ENCODE data around the gene PAXX. TPM values are rescaled to one million over a fixed set of nuclear protein-coding genes. Genes with fewer than 3 reads are reported as not detected.
A peak's percentile ranks its signal among the peaks of the same experiment; 100 is the strongest.

PAXX gene
- total RNA-seq, 1 experiment from 2014 or later, result 44.1 TPM

DNA sequence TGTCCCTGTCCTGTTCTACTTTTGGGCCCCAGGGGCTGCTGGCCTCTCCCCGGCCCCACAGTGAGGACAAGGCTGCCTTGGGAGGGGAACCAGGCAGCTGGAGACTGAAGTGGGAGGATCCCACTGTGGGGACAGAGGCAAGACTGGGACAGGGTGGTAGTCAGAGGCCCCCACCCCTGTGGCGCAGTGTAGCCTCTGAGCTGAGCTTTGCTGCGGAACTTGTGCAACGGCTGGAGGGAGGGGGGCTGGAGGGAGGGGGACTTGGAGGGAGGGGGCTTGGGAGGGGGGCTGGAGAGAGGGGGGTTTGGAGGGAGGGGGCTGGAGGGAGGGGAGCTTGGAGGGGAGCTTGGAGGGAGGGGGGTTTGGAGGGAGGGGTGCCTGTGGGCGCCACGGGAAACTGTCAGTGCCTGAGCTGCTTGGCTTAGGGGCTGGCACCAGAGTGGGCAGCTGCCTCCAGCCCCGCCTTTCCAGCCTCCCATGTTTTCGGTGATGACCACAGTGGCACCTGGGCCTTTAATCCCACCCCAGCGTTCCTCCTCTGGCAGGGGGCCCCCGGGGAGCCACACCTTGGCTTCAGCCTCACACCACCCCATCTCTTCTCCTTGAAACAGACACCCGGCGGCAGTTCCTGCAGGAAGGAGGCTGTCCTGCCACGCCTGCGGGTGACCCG, 42.0 kb downstream of the PAXX start:
- no peak overlapping the region for H3K4me3 Mint-ChIP-seq
- ATAC-seq, result no peak
- no peak for TF ChIP-seq GRHL2 (CRISPR knock-in tag; IDR thresholded peaks at IDR 0.05; ENCODE audit: insufficient replicate concordance, severe bottlenecking)
- TF ChIP-seq, protein P1, sequence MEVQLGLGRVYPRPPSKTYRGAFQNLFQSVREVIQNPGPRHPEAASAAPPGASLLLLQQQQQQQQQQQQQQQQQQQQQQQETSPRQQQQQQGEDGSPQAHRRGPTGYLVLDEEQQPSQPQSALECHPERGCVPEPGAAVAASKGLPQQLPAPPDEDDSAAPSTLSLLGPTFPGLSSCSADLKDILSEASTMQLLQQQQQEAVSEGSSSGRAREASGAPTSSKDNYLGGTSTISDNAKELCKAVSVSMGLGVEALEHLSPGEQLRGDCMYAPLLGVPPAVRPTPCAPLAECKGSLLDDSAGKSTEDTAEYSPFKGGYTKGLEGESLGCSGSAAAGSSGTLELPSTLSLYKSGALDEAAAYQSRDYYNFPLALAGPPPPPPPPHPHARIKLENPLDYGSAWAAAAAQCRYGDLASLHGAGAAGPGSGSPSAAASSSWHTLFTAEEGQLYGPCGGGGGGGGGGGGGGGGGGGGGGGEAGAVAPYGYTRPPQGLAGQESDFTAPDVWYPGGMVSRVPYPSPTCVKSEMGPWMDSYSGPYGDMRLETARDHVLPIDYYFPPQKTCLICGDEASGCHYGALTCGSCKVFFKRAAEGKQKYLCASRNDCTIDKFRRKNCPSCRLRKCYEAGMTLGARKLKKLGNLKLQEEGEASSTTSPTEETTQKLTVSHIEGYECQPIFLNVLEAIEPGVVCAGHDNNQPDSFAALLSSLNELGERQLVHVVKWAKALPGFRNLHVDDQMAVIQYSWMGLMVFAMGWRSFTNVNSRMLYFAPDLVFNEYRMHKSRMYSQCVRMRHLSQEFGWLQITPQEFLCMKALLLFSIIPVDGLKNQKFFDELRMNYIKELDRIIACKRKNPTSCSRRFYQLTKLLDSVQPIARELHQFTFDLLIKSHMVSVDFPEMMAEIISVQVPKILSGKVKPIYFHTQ (CRISPR knock-in tag; IDR thresholded peaks at IDR 0.05), result no peak
- no peak for TF ChIP-seq HMGA2 (CRISPR knock-in tag; IDR thresholded peaks at IDR 0.05)
- TF ChIP-seq FOXP1 (CRISPR knock-in tag; IDR thresholded peaks at IDR 0.05; ENCODE audit: borderline replicate concordance), result no peak
- no peak for TF ChIP-seq JUN (CRISPR knock-in tag; IDR thresholded peaks at IDR 0.05)
- TF ChIP-seq RELA (CRISPR knock-in tag; IDR thresholded peaks at IDR 0.05; ENCODE audit: borderline replicate concordance), result no peak
- TF ChIP-seq, protein P2, sequence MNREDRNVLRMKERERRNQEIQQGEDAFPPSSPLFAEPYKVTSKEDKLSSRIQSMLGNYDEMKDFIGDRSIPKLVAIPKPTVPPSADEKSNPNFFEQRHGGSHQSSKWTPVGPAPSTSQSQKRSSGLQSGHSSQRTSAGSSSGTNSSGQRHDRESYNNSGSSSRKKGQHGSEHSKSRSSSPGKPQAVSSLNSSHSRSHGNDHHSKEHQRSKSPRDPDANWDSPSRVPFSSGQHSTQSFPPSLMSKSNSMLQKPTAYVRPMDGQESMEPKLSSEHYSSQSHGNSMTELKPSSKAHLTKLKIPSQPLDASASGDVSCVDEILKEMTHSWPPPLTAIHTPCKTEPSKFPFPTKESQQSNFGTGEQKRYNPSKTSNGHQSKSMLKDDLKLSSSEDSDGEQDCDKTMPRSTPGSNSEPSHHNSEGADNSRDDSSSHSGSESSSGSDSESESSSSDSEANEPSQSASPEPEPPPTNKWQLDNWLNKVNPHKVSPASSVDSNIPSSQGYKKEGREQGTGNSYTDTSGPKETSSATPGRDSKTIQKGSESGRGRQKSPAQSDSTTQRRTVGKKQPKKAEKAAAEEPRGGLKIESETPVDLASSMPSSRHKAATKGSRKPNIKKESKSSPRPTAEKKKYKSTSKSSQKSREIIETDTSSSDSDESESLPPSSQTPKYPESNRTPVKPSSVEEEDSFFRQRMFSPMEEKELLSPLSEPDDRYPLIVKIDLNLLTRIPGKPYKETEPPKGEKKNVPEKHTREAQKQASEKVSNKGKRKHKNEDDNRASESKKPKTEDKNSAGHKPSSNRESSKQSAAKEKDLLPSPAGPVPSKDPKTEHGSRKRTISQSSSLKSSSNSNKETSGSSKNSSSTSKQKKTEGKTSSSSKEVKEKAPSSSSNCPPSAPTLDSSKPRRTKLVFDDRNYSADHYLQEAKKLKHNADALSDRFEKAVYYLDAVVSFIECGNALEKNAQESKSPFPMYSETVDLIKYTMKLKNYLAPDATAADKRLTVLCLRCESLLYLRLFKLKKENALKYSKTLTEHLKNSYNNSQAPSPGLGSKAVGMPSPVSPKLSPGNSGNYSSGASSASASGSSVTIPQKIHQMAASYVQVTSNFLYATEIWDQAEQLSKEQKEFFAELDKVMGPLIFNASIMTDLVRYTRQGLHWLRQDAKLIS (CRISPR knock-in tag; IDR thresholded peaks at IDR 0.05; ENCODE audit: borderline replicate concordance), result no peak
- TF ChIP-seq CREB1 (CRISPR knock-in tag; IDR thresholded peaks at IDR 0.05), result no peak
- TF ChIP-seq, protein P3, sequence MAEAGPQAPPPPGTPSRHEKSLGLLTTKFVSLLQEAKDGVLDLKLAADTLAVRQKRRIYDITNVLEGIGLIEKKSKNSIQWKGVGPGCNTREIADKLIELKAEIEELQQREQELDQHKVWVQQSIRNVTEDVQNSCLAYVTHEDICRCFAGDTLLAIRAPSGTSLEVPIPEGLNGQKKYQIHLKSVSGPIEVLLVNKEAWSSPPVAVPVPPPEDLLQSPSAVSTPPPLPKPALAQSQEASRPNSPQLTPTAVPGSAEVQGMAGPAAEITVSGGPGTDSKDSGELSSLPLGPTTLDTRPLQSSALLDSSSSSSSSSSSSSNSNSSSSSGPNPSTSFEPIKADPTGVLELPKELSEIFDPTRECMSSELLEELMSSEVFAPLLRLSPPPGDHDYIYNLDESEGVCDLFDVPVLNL (CRISPR knock-in tag; IDR thresholded peaks at IDR 0.05; ENCODE audit: borderline replicate concordance, low read depth), result no peak
- TF ChIP-seq CREM (CRISPR knock-in tag; IDR thresholded peaks at IDR 0.05), result no peak
- H3K27me3 Mint-ChIP-seq (ENCODE audit: low read depth), result peaks cover 5% of the 10 kb centered on the region
- ChIA-PET CTCF (interaction anchor here (0.5 to 4.9 kb wide), 52 partner anchors 8 to 292 kb away, joined by 3 to 151 read pairs (median 10); partner anchors contain the start of genes AJM1, C8G, CLIC3 and ENTPD2), POLR2A (no interaction called here)
- H3K4me1 Mint-ChIP-seq, result no peaks in the 10 kb centered on the region
- DNase-seq (ENCODE audit: low spot score), result no peak
- H3K9me3 Mint-ChIP-seq, result no peaks in the 10 kb centered on the region
- H3K27ac Mint-ChIP-seq, result no peak overlapping the region
- peaks cover 5% of the 10 kb centered on the region; the same call in 1 of the 2 replicates for H3K36me3 Mint-ChIP-seq

DNA sequence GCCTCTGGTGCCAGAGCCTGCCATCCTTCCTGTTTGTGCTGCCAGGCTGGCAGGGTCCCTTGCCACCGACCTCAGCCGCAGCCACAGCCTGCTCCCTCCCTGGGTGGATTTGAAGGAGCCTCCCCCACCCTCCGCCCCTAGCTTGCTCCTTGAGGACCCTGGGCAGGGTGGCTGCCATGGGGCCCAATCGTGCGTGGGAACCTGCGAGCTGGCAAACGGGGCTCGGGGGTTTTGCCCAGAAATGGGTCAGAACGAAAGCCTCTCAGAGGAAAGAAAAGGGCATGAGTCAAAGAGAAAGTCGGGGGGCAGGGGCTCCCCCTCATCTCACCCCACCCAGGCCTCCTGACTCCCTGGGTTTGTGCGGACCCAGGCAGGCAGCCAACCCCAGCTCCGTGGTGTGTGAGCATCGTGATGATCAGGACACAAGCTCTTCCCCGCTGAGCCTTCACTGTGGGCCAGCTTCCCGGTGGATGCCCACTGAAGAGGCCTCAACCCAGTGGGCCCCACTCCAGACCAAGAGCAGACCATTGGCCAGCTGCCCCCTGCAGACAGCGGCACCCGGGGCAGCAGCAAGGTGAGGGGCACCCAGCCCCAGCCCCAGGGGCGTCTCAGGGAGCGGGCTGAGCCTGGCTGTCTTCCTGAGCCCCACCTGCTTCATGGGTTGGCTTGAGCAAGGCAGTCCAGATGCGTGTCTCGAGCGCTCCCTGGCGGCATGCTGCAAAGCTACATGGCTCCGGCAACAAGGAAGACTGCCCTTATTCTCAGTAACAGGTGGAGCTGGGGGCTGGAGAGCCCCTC, 42.7 kb downstream of the PAXX start:
- CTCF ChIA-PET, result interaction anchor here (0.5 to 4.9 kb wide), 95 partner anchors 9 to 388 kb away, joined by 3 to 151 read pairs (median 6); partner anchors contain the start of genes AJM1, C8G, CLIC3 and EDF1
- POLR2A ChIA-PET, result interaction anchor here (0.8 to 1.0 kb wide), 3 partner anchors 12 to 187 kb away, joined by 3 to 4 read pairs (median 4); no protein-coding TSS in a partner anchor
- ATAC-seq, result peak; percentile 94
- peaks cover 5% of the 10 kb centered on the region; the same call in 1 of the 2 replicates for H3K36me3 Mint-ChIP-seq
- no peak overlapping the region for H3K27ac Mint-ChIP-seq
- H3K27me3 Mint-ChIP-seq (ENCODE audit: low read depth), result no peaks in the 10 kb centered on the region
- H3K4me3 Mint-ChIP-seq, result no peak overlapping the region
- H3K9me3 Mint-ChIP-seq, result no peaks in the 10 kb centered on the region
- H3K4me1 Mint-ChIP-seq, result no peaks in the 10 kb centered on the region
- DNase-seq (ENCODE audit: low spot score), result peak; percentile 90
- TF ChIP-seq SP1 (CRISPR knock-in tag; conservative IDR thresholded peaks at IDR 0.05) (peak; percentile 36; the same call in 1 of the 2 replicates), NR2C2 (CRISPR knock-in tag; IDR thresholded peaks at IDR 0.05) (no peak)
- TF ChIP-seq, protein P4, sequence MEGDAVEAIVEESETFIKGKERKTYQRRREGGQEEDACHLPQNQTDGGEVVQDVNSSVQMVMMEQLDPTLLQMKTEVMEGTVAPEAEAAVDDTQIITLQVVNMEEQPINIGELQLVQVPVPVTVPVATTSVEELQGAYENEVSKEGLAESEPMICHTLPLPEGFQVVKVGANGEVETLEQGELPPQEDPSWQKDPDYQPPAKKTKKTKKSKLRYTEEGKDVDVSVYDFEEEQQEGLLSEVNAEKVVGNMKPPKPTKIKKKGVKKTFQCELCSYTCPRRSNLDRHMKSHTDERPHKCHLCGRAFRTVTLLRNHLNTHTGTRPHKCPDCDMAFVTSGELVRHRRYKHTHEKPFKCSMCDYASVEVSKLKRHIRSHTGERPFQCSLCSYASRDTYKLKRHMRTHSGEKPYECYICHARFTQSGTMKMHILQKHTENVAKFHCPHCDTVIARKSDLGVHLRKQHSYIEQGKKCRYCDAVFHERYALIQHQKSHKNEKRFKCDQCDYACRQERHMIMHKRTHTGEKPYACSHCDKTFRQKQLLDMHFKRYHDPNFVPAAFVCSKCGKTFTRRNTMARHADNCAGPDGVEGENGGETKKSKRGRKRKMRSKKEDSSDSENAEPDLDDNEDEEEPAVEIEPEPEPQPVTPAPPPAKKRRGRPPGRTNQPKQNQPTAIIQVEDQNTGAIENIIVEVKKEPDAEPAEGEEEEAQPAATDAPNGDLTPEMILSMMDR (IDR thresholded peaks at IDR 0.05), result peak; percentile 83

All from WTC11 (cell line).